H9 (cell line): ENCODE measurements around the gene RUNDC3A. TPM values are rescaled to one million over a fixed set of nuclear protein-coding genes. Genes with fewer than 3 reads are reported as not detected.

Experiments
- DNase-seq: peaks from one replicate; pipeline ENCODE4 v3.0.0-alpha.2; 2017
- H2AFZ ChIP-seq: one replicate; pipeline ENCODE4 v1.6.1; 2013; ENCODE audit warnings: mild to moderate bottlenecking, low read length, control low read depth, moderate library complexity
- H2AK5ac ChIP-seq: 2 replicates; pipeline ENCODE4 v1.6.1; 2013; ENCODE audit warnings: low read length, control low read depth, mixed read lengths; ENCODE audit not compliant: insufficient read length
- H2BK120ac ChIP-seq: one replicate; pipeline ENCODE4 v1.6.1; 2013; ENCODE audit warnings: low read depth, mild to moderate bottlenecking, low read length, control low read depth, inconsistent platforms; ENCODE audit not compliant: poor library complexity, severe bottlenecking
- H2BK12ac ChIP-seq: 2 replicates; pipeline ENCODE4 v1.6.1; 2013; ENCODE audit warnings: low read length, control low read depth, mixed read lengths, low read depth; ENCODE audit not compliant: insufficient read length
- H2BK15ac ChIP-seq: 2 replicates; pipeline ENCODE4 v1.6.1; 2013; ENCODE audit warnings: low read depth, low read length, control low read depth
- H2BK20ac ChIP-seq: one replicate; pipeline ENCODE4 v1.6.1; 2013; ENCODE audit warnings: low read depth, mild to moderate bottlenecking, low read length, control low read depth, inconsistent platforms; ENCODE audit not compliant: poor library complexity, severe bottlenecking
- H2BK5ac ChIP-seq: 2 replicates; pipeline ENCODE4 v1.6.1; 2013; ENCODE audit warnings: low read length, control low read depth, mixed read lengths; ENCODE audit not compliant: insufficient read length
- H3K14ac ChIP-seq: 2 replicates; pipeline ENCODE4 v1.6.1; 2013; ENCODE audit warnings: low read length, control low read depth; ENCODE audit not compliant: insufficient read depth
- H3K18ac ChIP-seq: 2 replicates; pipeline ENCODE4 v1.6.1; 2013; ENCODE audit warnings: low read depth, mild to moderate bottlenecking, mixed read lengths, low read length, control low read depth; ENCODE audit not compliant: insufficient read length
- H3K23ac ChIP-seq: 2 replicates; pipeline ENCODE4 v1.6.1; 2013; ENCODE audit warnings: low read length, control low read depth, mixed read lengths, low read depth; ENCODE audit not compliant: insufficient read length
- H3K23me2 ChIP-seq: 2 replicates; pipeline ENCODE4 v1.6.1; 2013; ENCODE audit warnings: low read depth, mild to moderate bottlenecking, mixed read lengths, low read length, control low read depth; ENCODE audit not compliant: insufficient read length, poor library complexity, severe bottlenecking
- H3K27ac ChIP-seq: 2 replicates; pipeline ENCODE4 v1.5.1; 2013; ENCODE audit warnings: low read length, control low read depth, mixed read lengths, low read depth; ENCODE audit not compliant: insufficient read length
- H3K27me3 ChIP-seq: 2 replicates; pipeline ENCODE4 v1.6.1; 2013; ENCODE audit warnings: low read length, control low read depth, inconsistent platforms; ENCODE audit not compliant: insufficient read depth
- H3K4ac ChIP-seq: 2 replicates; pipeline ENCODE4 v1.6.1; 2013; ENCODE audit warnings: low read depth, mild to moderate bottlenecking, control low read depth, inconsistent platforms, low read length, moderate library complexity
- H3K4me1 ChIP-seq: 2 replicates; pipeline ENCODE4 v1.6.1; 2013; ENCODE audit warnings: low read length, control low read depth, inconsistent platforms; ENCODE audit not compliant: insufficient read depth
- H3K4me2 ChIP-seq: 2 replicates; pipeline ENCODE4 v1.6.1; 2013; ENCODE audit warnings: low read length, control low read depth, mixed read lengths; ENCODE audit not compliant: insufficient read length, insufficient read depth
- H3K56ac ChIP-seq: 2 replicates; pipeline ENCODE4 v1.6.1; 2013; ENCODE audit warnings: low read depth, mild to moderate bottlenecking, mixed read lengths, low read length, control low read depth; ENCODE audit not compliant: insufficient read length
- H3K79me1 ChIP-seq: 2 replicates; pipeline ENCODE4 v1.6.1; 2013; ENCODE audit warnings: low read depth, mild to moderate bottlenecking, moderate library complexity, low read length, control low read depth, inconsistent platforms; ENCODE audit not compliant: insufficient read depth, poor library complexity, severe bottlenecking
- H3K79me2 ChIP-seq: 2 replicates; pipeline ENCODE4 v1.6.1; 2013; ENCODE audit warnings: low read length, control low read depth, inconsistent platforms; ENCODE audit not compliant: insufficient read depth
- H3K9ac ChIP-seq: 2 replicates; pipeline ENCODE4 v1.6.1; 2013; ENCODE audit warnings: low read length, control low read depth, mixed read lengths; ENCODE audit not compliant: insufficient read length; ENCODE audit errors: extremely low read depth
- H3K9me3 ChIP-seq: one replicate; pipeline ENCODE4 v1.6.1; 2013; ENCODE audit warnings: low read depth, low read length, inconsistent platforms; ENCODE audit not compliant: control insufficient read depth
- H3T11ph ChIP-seq: one replicate; pipeline ENCODE4 v1.6.1; 2013; ENCODE audit warnings: mild to moderate bottlenecking, low read length, control low read depth, inconsistent platforms
- H4K20me1 ChIP-seq: one replicate; pipeline ENCODE4 v1.6.1; 2013; ENCODE audit not compliant: control insufficient read depth, insufficient read length, insufficient read depth
- H4K5ac ChIP-seq: 2 replicates; pipeline ENCODE4 v1.6.1; 2013; ENCODE audit warnings: low read depth, mild to moderate bottlenecking, mixed read lengths, low read length, control low read depth; ENCODE audit not compliant: insufficient read length
- H4K8ac ChIP-seq: replicated peaks from 2 replicates; pipeline ENCODE4 v1.6.1; 2013; ENCODE audit warnings: low read length, control low read depth, mixed read lengths, low read depth; ENCODE audit not compliant: insufficient read length
- H4K91ac ChIP-seq: 2 replicates; pipeline ENCODE4 v1.6.1; 2013; ENCODE audit warnings: low read depth, mild to moderate bottlenecking, moderate library complexity, mixed read lengths, low read length, control low read depth; ENCODE audit not compliant: insufficient read length
- H3K27ac Mint-ChIP-seq, 3 experiments: 2 replicates in 2 of 3; 3 replicates in 1 of 3; pipeline ENCODE4 v1.8.0; 2020 to 2021; ENCODE audit warnings: mixed read lengths in 3 of 3, mild to moderate bottlenecking in 1 of 3, moderate library complexity in 1 of 3
- H3K27me3 Mint-ChIP-seq: 2 replicates; pipeline ENCODE4 v1.8.0; 2021; ENCODE audit warnings: low read depth, mild to moderate bottlenecking, moderate library complexity, mixed read lengths
- H3K36me3 Mint-ChIP-seq, 3 experiments: 2 replicates in 2 of 3; 3 replicates in 1 of 3; pipeline ENCODE4 v1.8.0; 2020 to 2021; ENCODE audit warnings: low read depth in 3 of 3, mixed read lengths in 3 of 3; ENCODE audit not compliant: insufficient read depth in 1 of 3
- H3K4me1 Mint-ChIP-seq, 2 experiments: 2 replicates each; pipeline ENCODE4 v1.8.0; 2020; ENCODE audit warnings: mixed read lengths in 2 of 2
- H3K4me3 Mint-ChIP-seq, 2 experiments: 2 replicates in 1 of 2; 3 replicates in 1 of 2; pipeline ENCODE4 v1.8.0; 2020 to 2021; ENCODE audit warnings: mild to moderate bottlenecking in 2 of 2, mixed read lengths in 2 of 2, moderate library complexity in 1 of 2
- H3K9me3 Mint-ChIP-seq, 2 experiments: 2 replicates in 1 of 2; 3 replicates in 1 of 2; pipeline ENCODE4 v1.8.0; 2020; ENCODE audit warnings: mild to moderate bottlenecking in 2 of 2, mixed read lengths in 2 of 2, moderate library complexity in 1 of 2
- WGBS: extraction: QIAGEN DNeasy Blood & Tissue Kit; methylation state at CpG from one replicate; pipeline ENCODE4 v1.1.7; 2013; ENCODE audit warnings: missing lambda C conversion rate, low lambda C conversion rate, mixed read lengths; ENCODE audit not compliant: insufficient read length; ENCODE audit errors: extremely low coverage; 5-methylcytosine and 5-hydroxymethylcytosine counted together
- total RNA-seq: library from RNA; stranded (reverse); gene quantifications from 2 replicates; pipeline ENCODE4 v1.2.1, GENCODE V29; 2021
- TF ChIP-seq, protein P1 (sequence below): fragments of 200-600 bp; sonication (generic); conservative IDR thresholded peaks from 3 replicates; pipeline ENCODE4 v1.8.0; 2021; ENCODE audit warnings: antibody characterized with exemption, mild to moderate bottlenecking

Gene RUNDC3A
- total RNA-seq, 1 experiment from 2014 or later = 3.8 TPM

DNA sequence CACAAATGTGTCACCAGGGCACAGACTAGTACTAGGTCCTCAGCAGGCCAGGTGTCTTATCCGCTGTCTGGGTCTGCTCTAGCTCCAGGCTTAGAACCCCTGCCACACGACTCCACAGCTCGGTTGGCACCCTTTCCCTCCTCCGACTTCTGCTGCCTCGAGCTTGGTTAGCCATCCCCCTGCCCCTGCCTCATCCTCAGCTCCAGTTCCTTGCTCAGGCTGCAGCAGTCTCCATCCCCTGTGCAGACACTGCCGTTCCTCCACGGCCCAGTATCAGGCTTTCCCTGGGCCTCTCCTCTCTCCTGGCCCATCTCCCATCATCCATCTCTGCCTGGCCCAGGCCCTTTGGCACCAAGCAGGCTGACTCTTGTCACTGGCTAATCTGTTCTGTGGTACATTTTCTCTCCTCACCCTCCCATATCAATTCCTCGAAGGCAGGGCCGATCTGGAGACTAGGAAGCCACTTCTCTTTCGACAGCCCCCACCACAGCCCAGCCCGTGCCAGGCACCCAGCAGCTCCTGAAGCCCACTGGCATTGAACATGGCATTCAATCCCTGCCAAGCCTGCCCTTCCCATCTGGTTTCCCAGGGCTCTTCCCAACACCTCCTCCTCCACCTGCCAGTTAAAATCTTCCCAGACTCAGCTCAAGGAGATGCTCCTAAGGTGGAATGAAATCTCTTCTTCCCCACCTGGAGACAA, 35.3 kb downstream of the RUNDC3A start:
- H3K9ac ChIP-seq = no peak overlapping the region
- H4K20me1 ChIP-seq = no peaks in the 10 kb centered on the region
- H4K91ac ChIP-seq = no peak overlapping the region
- no peak overlapping the region for H2AFZ ChIP-seq
- peaks cover 5% of the 10 kb centered on the region for H3K23me2 ChIP-seq
- H3K27ac ChIP-seq = no peak overlapping the region
- H2BK20ac ChIP-seq = no peak overlapping the region
- no peak overlapping the region for H3K56ac ChIP-seq
- no peak overlapping the region for H3K23ac ChIP-seq
- no peaks in the 10 kb centered on the region for H3K4me1 ChIP-seq
- no peak overlapping the region; a peak in 1 of 5 replicates for H3K4me3 Mint-ChIP-seq
- H3K4me2 ChIP-seq = no peak overlapping the region
- TF ChIP-seq, protein P1, sequence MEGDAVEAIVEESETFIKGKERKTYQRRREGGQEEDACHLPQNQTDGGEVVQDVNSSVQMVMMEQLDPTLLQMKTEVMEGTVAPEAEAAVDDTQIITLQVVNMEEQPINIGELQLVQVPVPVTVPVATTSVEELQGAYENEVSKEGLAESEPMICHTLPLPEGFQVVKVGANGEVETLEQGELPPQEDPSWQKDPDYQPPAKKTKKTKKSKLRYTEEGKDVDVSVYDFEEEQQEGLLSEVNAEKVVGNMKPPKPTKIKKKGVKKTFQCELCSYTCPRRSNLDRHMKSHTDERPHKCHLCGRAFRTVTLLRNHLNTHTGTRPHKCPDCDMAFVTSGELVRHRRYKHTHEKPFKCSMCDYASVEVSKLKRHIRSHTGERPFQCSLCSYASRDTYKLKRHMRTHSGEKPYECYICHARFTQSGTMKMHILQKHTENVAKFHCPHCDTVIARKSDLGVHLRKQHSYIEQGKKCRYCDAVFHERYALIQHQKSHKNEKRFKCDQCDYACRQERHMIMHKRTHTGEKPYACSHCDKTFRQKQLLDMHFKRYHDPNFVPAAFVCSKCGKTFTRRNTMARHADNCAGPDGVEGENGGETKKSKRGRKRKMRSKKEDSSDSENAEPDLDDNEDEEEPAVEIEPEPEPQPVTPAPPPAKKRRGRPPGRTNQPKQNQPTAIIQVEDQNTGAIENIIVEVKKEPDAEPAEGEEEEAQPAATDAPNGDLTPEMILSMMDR = no peak
- H2BK15ac ChIP-seq = no peak overlapping the region
- no peak overlapping the region for H4K5ac ChIP-seq
- no peak overlapping the region for H3K18ac ChIP-seq
- H3T11ph ChIP-seq = no peak overlapping the region
- H2BK120ac ChIP-seq = no peak overlapping the region
- H3K79me2 ChIP-seq = no peaks in the 10 kb centered on the region
- H3K14ac ChIP-seq = no peak overlapping the region
- H2BK5ac ChIP-seq = no peak overlapping the region
- H3K27me3 ChIP-seq = no peaks in the 10 kb centered on the region
- peaks cover 8% of the 10 kb centered on the region in 2 experiments for H3K4me1 Mint-ChIP-seq
- no peak overlapping the region for H3K4ac ChIP-seq
- no peak for DNase-seq
- H3K79me1 ChIP-seq = no peaks in the 10 kb centered on the region
- no peaks in the 10 kb centered on the region for H3K36me3 Mint-ChIP-seq
- no peak overlapping the region for H2AK5ac ChIP-seq
- no peak overlapping the region for H2BK12ac ChIP-seq
- H3K27ac Mint-ChIP-seq = 0 out of 7 replicates have a peak overlapping the region, but pooled peaks of 1 of the 3 experiments have one; percentile 54
- H4K8ac ChIP-seq = no peak overlapping the region
- no peaks in the 10 kb centered on the region for H3K9me3 Mint-ChIP-seq
- no CpG with 5 or more reads among the region's 11 CpGs for WGBS
- peaks cover 34% of the 10 kb centered on the region for H3K27me3 Mint-ChIP-seq
- H3K9me3 ChIP-seq = no peaks in the 10 kb centered on the region
